ENCODE data around the gene ABCC8.
A peak's percentile ranks its signal among the peaks of the same experiment; 100 is the strongest.

Gene ABCC8

GRCh38 chr11:17406818-17407149, 69.9 kb downstream of the ABCC8 start:
- Mint-ChIP-seq H3K27me3 (no peaks in the 10 kb centered on the region), H3K36me3 (ENCODE audit: low read depth) (no peaks in the 10 kb centered on the region), H3K27ac (peak overlapping the region; percentile 19), H3K4me1 (ENCODE audit: low read depth) (peaks cover 23% of the 10 kb centered on the region), H3K4me3 (no peak overlapping the region), H3K9me3 (no peaks in the 10 kb centered on the region)
- intact Hi-C loops (cut with micrococcal nuclease), result no loop called here

GRCh38 chr11:17406082-17406817, 70.4 kb downstream of the ABCC8 start:
- H3K36me3 Mint-ChIP-seq (ENCODE audit: low read depth), result no peaks in the 10 kb centered on the region
- H3K27me3 Mint-ChIP-seq, result no peaks in the 10 kb centered on the region
- peak overlapping the region; percentile 47 for H3K27ac Mint-ChIP-seq
- intact Hi-C loops (cut with micrococcal nuclease), result no loop called here
- H3K4me1 Mint-ChIP-seq (ENCODE audit: low read depth), result peaks cover 24% of the 10 kb centered on the region
- H3K9me3 Mint-ChIP-seq, result no peaks in the 10 kb centered on the region
- no peak overlapping the region for H3K4me3 Mint-ChIP-seq

GRCh38 chr11:17405232-17406005, 71.2 kb downstream of the ABCC8 start:
- Mint-ChIP-seq H3K36me3 (ENCODE audit: low read depth) (no peaks in the 10 kb centered on the region), H3K4me3 (no peak overlapping the region), H3K4me1 (ENCODE audit: low read depth) (peaks cover 26% of the 10 kb centered on the region), H3K9me3 (no peaks in the 10 kb centered on the region), H3K27ac (peak overlapping the region; percentile 47), H3K27me3 (peaks cover 2% of the 10 kb centered on the region)
- intact Hi-C loops (cut with micrococcal nuclease), result no loop called here

GRCh38 chr11:17403980-17404759, 72.5 kb downstream of the ABCC8 start:
- H3K27me3 Mint-ChIP-seq, result peaks cover 2% of the 10 kb centered on the region
- H3K4me3 Mint-ChIP-seq, result no peak overlapping the region
- peaks cover 34% of the 10 kb centered on the region for H3K4me1 Mint-ChIP-seq (ENCODE audit: low read depth)
- H3K9me3 Mint-ChIP-seq, result no peaks in the 10 kb centered on the region
- no peaks in the 10 kb centered on the region for H3K36me3 Mint-ChIP-seq (ENCODE audit: low read depth)
- intact Hi-C loops (cut with micrococcal nuclease), result no loop called here
- H3K27ac Mint-ChIP-seq, result no peak overlapping the region

- intact Hi-C loops (cut with micrococcal nuclease), result no loop called here
- Mint-ChIP-seq H3K27ac (no peak overlapping the region), H3K9me3 (no peaks in the 10 kb centered on the region), H3K4me3 (no peak overlapping the region), H3K27me3 (peaks cover 3% of the 10 kb centered on the region), H3K4me1 (ENCODE audit: low read depth) (peaks cover 33% of the 10 kb centered on the region), H3K36me3 (ENCODE audit: low read depth) (no peaks in the 10 kb centered on the region)
Observed at GRCh38 chr11:17402486-17402885, 74.2 kb downstream of the ABCC8 start.

GRCh38 chr11:17401841-17402240, 74.8 kb downstream of the ABCC8 start:
- Mint-ChIP-seq H3K4me1 (ENCODE audit: low read depth) (peaks cover 28% of the 10 kb centered on the region), H3K27me3 (peaks cover 3% of the 10 kb centered on the region), H3K9me3 (no peaks in the 10 kb centered on the region), H3K4me3 (no peak overlapping the region), H3K36me3 (ENCODE audit: low read depth) (no peaks in the 10 kb centered on the region), H3K27ac (no peak overlapping the region)
- intact Hi-C loops (cut with micrococcal nuclease), result no loop called here

GRCh38 chr11:17401316-17401715, 75.3 kb downstream of the ABCC8 start:
- intact Hi-C loops (cut with micrococcal nuclease), result no loop called here
- Mint-ChIP-seq H3K36me3 (ENCODE audit: low read depth) (no peaks in the 10 kb centered on the region), H3K4me3 (no peak overlapping the region), H3K27ac (peak overlapping the region; percentile 55), H3K9me3 (no peaks in the 10 kb centered on the region), H3K27me3 (peaks cover 3% of the 10 kb centered on the region), H3K4me1 (ENCODE audit: low read depth) (peaks cover 28% of the 10 kb centered on the region)

- Mint-ChIP-seq H3K36me3 (ENCODE audit: low read depth) (no peaks in the 10 kb centered on the region), H3K27me3 (peaks cover 3% of the 10 kb centered on the region), H3K4me3 (no peak overlapping the region), H3K9me3 (no peaks in the 10 kb centered on the region), H3K27ac (peak overlapping the region; percentile 55), H3K4me1 (ENCODE audit: low read depth) (peaks cover 21% of the 10 kb centered on the region)
- intact Hi-C loops (cut with micrococcal nuclease), result no loop called here
Observed at GRCh38 chr11:17400048-17400775, 76.4 kb downstream of the ABCC8 start.

- no peak overlapping the region for H3K27ac Mint-ChIP-seq
- peaks cover 3% of the 10 kb centered on the region for H3K27me3 Mint-ChIP-seq
- H3K4me1 Mint-ChIP-seq (ENCODE audit: low read depth), result peaks cover 22% of the 10 kb centered on the region
- intact Hi-C loops (cut with micrococcal nuclease), result no loop called here
- H3K36me3 Mint-ChIP-seq (ENCODE audit: low read depth), result no peaks in the 10 kb centered on the region
- no peak overlapping the region for H3K4me3 Mint-ChIP-seq
- no peaks in the 10 kb centered on the region for H3K9me3 Mint-ChIP-seq
Observed at GRCh38 chr11:17399236-17399635, 77.4 kb downstream of the ABCC8 start.

GRCh38 chr11:17397311-17398002, 79.2 kb downstream of the ABCC8 start:
- Mint-ChIP-seq H3K9me3 (no peaks in the 10 kb centered on the region), H3K4me1 (ENCODE audit: low read depth) (peaks cover 22% of the 10 kb centered on the region), H3K4me3 (no peak overlapping the region), H3K27me3 (peaks cover 3% of the 10 kb centered on the region), H3K36me3 (ENCODE audit: low read depth) (no peaks in the 10 kb centered on the region), H3K27ac (no peak overlapping the region)
- intact Hi-C loops (cut with micrococcal nuclease), result no loop called here

GRCh38 chr11:17396598-17397310, 79.9 kb downstream of the ABCC8 start:
- Mint-ChIP-seq H3K27ac (peak overlapping the region; percentile 14), H3K36me3 (ENCODE audit: low read depth) (no peaks in the 10 kb centered on the region), H3K4me3 (no peak overlapping the region), H3K9me3 (no peaks in the 10 kb centered on the region), H3K4me1 (ENCODE audit: low read depth) (peaks cover 22% of the 10 kb centered on the region), H3K27me3 (peaks cover 3% of the 10 kb centered on the region)
- intact Hi-C loops (cut with micrococcal nuclease), result no loop called here

GRCh38 chr11:17395978-17396377, 80.7 kb downstream of the ABCC8 start:
- Mint-ChIP-seq H3K27ac (no peak overlapping the region), H3K4me1 (ENCODE audit: low read depth) (peaks cover 25% of the 10 kb centered on the region), H3K27me3 (peaks cover 7% of the 10 kb centered on the region), H3K4me3 (no peak overlapping the region), H3K36me3 (ENCODE audit: low read depth) (no peaks in the 10 kb centered on the region), H3K9me3 (no peaks in the 10 kb centered on the region)
- intact Hi-C loops (cut with micrococcal nuclease), result no loop called here

- no peak overlapping the region for H3K27ac Mint-ChIP-seq
- H3K4me3 Mint-ChIP-seq, result no peak overlapping the region
- no peaks in the 10 kb centered on the region for H3K36me3 Mint-ChIP-seq (ENCODE audit: low read depth)
- intact Hi-C loops (cut with micrococcal nuclease), result no loop called here
- H3K9me3 Mint-ChIP-seq, result no peaks in the 10 kb centered on the region
- H3K27me3 Mint-ChIP-seq, result peaks cover 7% of the 10 kb centered on the region
- peaks cover 25% of the 10 kb centered on the region for H3K4me1 Mint-ChIP-seq (ENCODE audit: low read depth)
Observed at GRCh38 chr11:17395554-17395961, 81.1 kb downstream of the ABCC8 start.

Data from dendritic cell treated with granulocyte-macrophage colony-stimulating factor and Interleukin-4, amounts not matched to agents 40 ng/mL and 50 ng/mL, for 4 days (primary cell).